Esophagus muscularis mucosa (tissue), 4 donors: ENCODE results near the gene KIF5C. TPM values are rescaled to one million over a fixed set of nuclear protein-coding genes. Genes with fewer than 3 reads are reported as not detected.
A peak's percentile ranks its signal among the peaks of the same experiment; 100 is the strongest.

Experiments
- DNase-seq: peaks from one replicate; pipeline ENCODE4 v3.0.0-alpha.2; 2017; ENCODE audit errors: extremely low spot score
- H3K27ac ChIP-seq, 4 donors: fragments of 200-600 bp; sonication (generic); replicated peaks in 1 of 4; 1 replicate in 3 of 4; 2 replicates in 1 of 4; pipeline ENCODE4 v1.5.1; 2016 to 2019; ENCODE audit warnings: mild to moderate bottlenecking in 1 of 4
- H3K27me3 ChIP-seq, 4 donors: fragments of 200-600 bp; sonication (generic); one replicate each; pipeline versions ENCODE4 v1.5.1 to v1.6.0; 2016 to 2019
- H3K36me3 ChIP-seq, 4 donors: fragments of 200-600 bp; sonication (generic); one replicate each; pipeline ENCODE4 v1.5.1; 2016 to 2019
- H3K4me1 ChIP-seq, 4 donors: fragments of 200-600 bp; sonication (generic); one replicate each; pipeline ENCODE4 v1.5.1; 2016 to 2019
- H3K4me3 ChIP-seq, 4 donors: fragments of 200-600 bp; sonication (generic); 1 replicate in 2 of 4; 2 replicates in 2 of 4; pipeline ENCODE4 v1.5.1; 2016 to 2019; ENCODE audit warnings: mild to moderate bottlenecking in 4 of 4, moderate library complexity in 1 of 4
- H3K9me3 ChIP-seq, 4 donors: fragments of 200-600 bp; sonication (generic); 1 replicate in 3 of 4; 2 replicates in 1 of 4; pipeline ENCODE4 v1.5.1; 2016 to 2019
- CTCF ChIP-seq, 3 experiments: fragments of 200-600 bp in 2 of 3; fragments of 450-650 bp in 1 of 3; sonication (generic) in 2 of 3; IDR thresholded peaks; one replicate each; pipeline ENCODE4 v1.5.1; 2017 to 2019; ENCODE audit warnings: antibody characterized with exemption in 3 of 3, mild to moderate bottlenecking in 2 of 3, moderate library complexity in 1 of 3
- EP300 ChIP-seq: sonication (generic); formaldehyde crosslinking; IDR thresholded peaks from one replicate; pipeline ENCODE4 v1.6.1; 2017; ENCODE audit warnings: antibody characterized with exemption
- POLR2A ChIP-seq: fragments of 450-650 bp; IDR thresholded peaks from one replicate; pipeline ENCODE4 v1.6.1; 2017; ENCODE audit warnings: antibody characterized with exemption, moderate library complexity, mild to moderate bottlenecking, low read depth
- POLR2AphosphoS5 ChIP-seq, 2 donors: sonication (generic); formaldehyde crosslinking; IDR thresholded peaks; one replicate each; pipeline ENCODE4 v1.6.1; 2017; ENCODE audit warnings: antibody characterized with exemption in 2 of 2
- WGBS: methylation state at CpG from one replicate; pipeline ENCODE4 v1.1.5; 2018; 5-methylcytosine and 5-hydroxymethylcytosine counted together
- intact Hi-C: fragments of 100-400 bp; cut with DNase I; formaldehyde crosslinking; loops from one replicate; pipeline ENCODE4 v1.15.1; 2023
- total RNA-seq, 4 donors: library from RNA; depleted of rRNA; stranded (reverse); fragments of >200 nt; gene quantifications; one replicate each; pipeline versions ENCODE4 v1.1.0 to v1.2.1, GENCODE V29; 2016

The KIF5C gene
- total RNA-seq, 4 donors from 2014 or later: 2.9 to 4.6 (median 3.2) TPM

GRCh38 chr2:148918554-148918953 lies 43.5 kb downstream of the KIF5C start:
- intact Hi-C loops: no loop called here
- Histone ChIP-seq H3K36me3 (no peaks in the 10 kb centered on the region), H3K4me1 (peaks cover 0 to 7% (median 3%) of the 10 kb centered on the region in 4 donors), H3K27me3 (no peaks in the 10 kb centered on the region), H3K27ac (no peak overlapping the region), H3K9me3 (peaks cover 0 to 12% (median 3%) of the 10 kb centered on the region in 4 donors), H3K4me3 (no peak overlapping the region)
- DNase-seq: peak; percentile 19
- 92% methylated on average over 2 of the region's 2 CpGs for whole genome bisulfite sequencing
- TF ChIP-seq EP300 (no peak), CTCF (IDR thresholded peaks at IDR 0.05) (no peak), POLR2A (no peak), POLR2AphosphoS5 (IDR thresholded peaks at IDR 0.05) (no peak)

GRCh38 chr2:148920559-148920958 lies 45.5 kb downstream of the KIF5C start:
- peaks cover 0 to 12% (median 3%) of the 10 kb centered on the region in 4 donors for H3K9me3 ChIP-seq
- no peak overlapping the region for H3K4me3 ChIP-seq
- DNase-seq: no peak
- no peaks in the 10 kb centered on the region for H3K27me3 ChIP-seq
- no peak for TF ChIP-seq POLR2AphosphoS5 (IDR thresholded peaks at IDR 0.05)
- TF ChIP-seq POLR2A: no peak
- no peak for TF ChIP-seq CTCF (IDR thresholded peaks at IDR 0.05)
- H3K4me1 ChIP-seq: peaks cover 0 to 7% (median 3%) of the 10 kb centered on the region in 4 donors
- no peak overlapping the region for H3K27ac ChIP-seq
- no peaks in the 10 kb centered on the region for H3K36me3 ChIP-seq
- WGBS: 80% methylated on average over 1 of the region's 1 CpG
- intact Hi-C loops: no loop called here

GRCh38 chr2:148922062-148922461 lies 47.0 kb downstream of the KIF5C start:
- Histone ChIP-seq H3K27me3 (no peaks in the 10 kb centered on the region), H3K9me3 (peaks cover 0 to 12% (median 3%) of the 10 kb centered on the region in 4 donors), H3K4me1 (peaks cover 0 to 5% (median under 1%) of the 10 kb centered on the region in 4 donors), H3K4me3 (no peak overlapping the region), H3K27ac (no peak overlapping the region), H3K36me3 (no peaks in the 10 kb centered on the region)
- TF ChIP-seq POLR2A (no peak), EP300 (no peak), CTCF (IDR thresholded peaks at IDR 0.05) (no peak), POLR2AphosphoS5 (IDR thresholded peaks at IDR 0.05) (no peak)
- peak; percentile 24 for DNase-seq
- intact Hi-C loops: no loop called here
- WGBS: 98% methylated on average over 5 of the region's 5 CpGs

GRCh38 chr2:148922776-148923475 lies 47.9 kb downstream of the KIF5C start:
- peak; percentile 85 for DNase-seq
- Histone ChIP-seq H3K36me3 (no peaks in the 10 kb centered on the region), H3K4me1 (peaks cover 0 to 4% (median 0%) of the 10 kb centered on the region in 4 donors), H3K9me3 (peaks cover 0 to 12% (median 3%) of the 10 kb centered on the region in 4 donors), H3K27ac (no peak overlapping the region), H3K4me3 (no peak overlapping the region), H3K27me3 (no peaks in the 10 kb centered on the region)
- TF ChIP-seq POLR2AphosphoS5 (IDR thresholded peaks at IDR 0.05): no peak
- WGBS: 78% methylated on average over 3 of the region's 3 CpGs
- intact Hi-C loops: no loop called here

- H3K4me1 ChIP-seq: peaks cover 0 to 4% (median 0%) of the 10 kb centered on the region in 4 donors
- intact Hi-C loops: no loop called here
- DNase-seq: peak; percentile 53
- TF ChIP-seq EP300: no peak
- no peak for TF ChIP-seq POLR2AphosphoS5 (IDR thresholded peaks at IDR 0.05)
- TF ChIP-seq CTCF (IDR thresholded peaks at IDR 0.05): no peak
- TF ChIP-seq POLR2A: no peak
- H3K36me3 ChIP-seq: no peaks in the 10 kb centered on the region
- H3K27ac ChIP-seq: no peak overlapping the region
- H3K27me3 ChIP-seq: no peaks in the 10 kb centered on the region
- H3K4me3 ChIP-seq: no peak overlapping the region
- 96% methylated on average over 4 of the region's 4 CpGs for WGBS
- H3K9me3 ChIP-seq: no peaks in the 10 kb centered on the region
Observed at GRCh38 chr2:148924514-148925178, 49.6 kb downstream of the KIF5C start.
